Measurements from ENCODE around the gene MYO1D. TPM values are rescaled to one million over a fixed set of nuclear protein-coding genes. Genes with fewer than 3 reads are reported as not detected.

The MYO1D gene
- total and polyA plus RNA-seq, 4 donors = 4.5 to 22.9 (median 13.3) TPM

DNA sequence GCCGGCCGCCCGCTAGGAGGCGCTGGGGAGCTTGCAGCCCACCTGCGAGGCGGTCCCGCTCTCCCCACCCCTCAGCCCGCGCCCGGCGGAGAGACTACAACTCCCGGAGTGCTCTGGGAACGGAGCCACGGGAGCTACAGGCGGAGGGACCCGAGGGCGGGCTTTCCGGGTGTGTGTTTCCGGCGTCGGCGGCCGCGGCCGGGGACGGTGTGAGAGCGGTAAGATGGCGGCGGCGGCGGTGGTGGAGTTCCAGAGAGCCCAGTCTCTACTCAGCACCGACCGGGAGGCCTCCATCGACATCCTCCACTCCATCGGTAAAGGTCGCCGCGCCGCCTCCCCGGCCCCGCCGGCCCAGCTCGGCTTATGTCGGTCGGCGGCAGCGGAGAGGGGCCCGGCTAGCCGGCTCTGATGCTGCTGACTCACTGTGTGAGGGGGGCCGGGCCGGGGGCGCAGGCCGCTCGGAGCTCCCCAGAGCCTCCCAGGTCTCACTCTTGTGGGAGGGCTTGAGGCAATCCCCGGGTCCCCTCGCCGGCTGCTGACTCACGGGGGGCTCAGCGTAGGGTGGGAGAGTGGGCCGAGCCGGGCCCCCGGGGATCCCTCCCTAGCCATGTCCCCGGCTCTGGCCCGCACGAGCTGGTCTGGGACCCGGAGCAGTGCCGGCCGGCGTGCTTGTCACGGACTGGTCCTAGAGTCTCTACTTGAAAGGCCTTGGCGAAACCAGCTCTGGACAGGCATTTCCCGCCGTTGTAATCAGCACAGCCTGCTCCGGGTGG is 432.4 kb downstream of the MYO1D start, which contains the start of gene PSMD11:
TSS of gene PSMD11 (plus strand) at position 210 of the 773 bp plus-strand sequence. CDS start at position 224, 14 bp downstream.
- DNase-seq (ENCODE audit: low spot score) = peak; percentile 96
- TF ChIP-seq RAD21 (IDR thresholded peaks at IDR 0.05) (peak; percentile 50 to 66), TAF1 (conservative IDR thresholded peaks at IDR 0.05) (peak; percentile 40), GABPA (IDR thresholded peaks at IDR 0.05 in 1 of 2, conservative IDR thresholded peaks at IDR 0.05 in 1 of 2) (peak; percentile 82 to 93), RXRA (IDR thresholded peaks at IDR 0.05) (peak in 1 of 2 donors; percentile 14), JUND (IDR thresholded peaks at IDR 0.05) (no peak), YY1 (IDR thresholded peaks at IDR 0.05) (peak; percentile 97), SP1 (IDR thresholded peaks at IDR 0.05) (peak; percentile 51), NR2F2 (IDR thresholded peaks at IDR 0.05) (no peak)
- TF ChIP-seq, protein P1, sequence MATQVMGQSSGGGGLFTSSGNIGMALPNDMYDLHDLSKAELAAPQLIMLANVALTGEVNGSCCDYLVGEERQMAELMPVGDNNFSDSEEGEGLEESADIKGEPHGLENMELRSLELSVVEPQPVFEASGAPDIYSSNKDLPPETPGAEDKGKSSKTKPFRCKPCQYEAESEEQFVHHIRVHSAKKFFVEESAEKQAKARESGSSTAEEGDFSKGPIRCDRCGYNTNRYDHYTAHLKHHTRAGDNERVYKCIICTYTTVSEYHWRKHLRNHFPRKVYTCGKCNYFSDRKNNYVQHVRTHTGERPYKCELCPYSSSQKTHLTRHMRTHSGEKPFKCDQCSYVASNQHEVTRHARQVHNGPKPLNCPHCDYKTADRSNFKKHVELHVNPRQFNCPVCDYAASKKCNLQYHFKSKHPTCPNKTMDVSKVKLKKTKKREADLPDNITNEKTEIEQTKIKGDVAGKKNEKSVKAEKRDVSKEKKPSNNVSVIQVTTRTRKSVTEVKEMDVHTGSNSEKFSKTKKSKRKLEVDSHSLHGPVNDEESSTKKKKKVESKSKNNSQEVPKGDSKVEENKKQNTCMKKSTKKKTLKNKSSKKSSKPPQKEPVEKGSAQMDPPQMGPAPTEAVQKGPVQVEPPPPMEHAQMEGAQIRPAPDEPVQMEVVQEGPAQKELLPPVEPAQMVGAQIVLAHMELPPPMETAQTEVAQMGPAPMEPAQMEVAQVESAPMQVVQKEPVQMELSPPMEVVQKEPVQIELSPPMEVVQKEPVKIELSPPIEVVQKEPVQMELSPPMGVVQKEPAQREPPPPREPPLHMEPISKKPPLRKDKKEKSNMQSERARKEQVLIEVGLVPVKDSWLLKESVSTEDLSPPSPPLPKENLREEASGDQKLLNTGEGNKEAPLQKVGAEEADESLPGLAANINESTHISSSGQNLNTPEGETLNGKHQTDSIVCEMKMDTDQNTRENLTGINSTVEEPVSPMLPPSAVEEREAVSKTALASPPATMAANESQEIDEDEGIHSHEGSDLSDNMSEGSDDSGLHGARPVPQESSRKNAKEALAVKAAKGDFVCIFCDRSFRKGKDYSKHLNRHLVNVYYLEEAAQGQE (IDR thresholded peaks at IDR 0.05) = peak; percentile 71
- TF ChIP-seq, protein P2, sequence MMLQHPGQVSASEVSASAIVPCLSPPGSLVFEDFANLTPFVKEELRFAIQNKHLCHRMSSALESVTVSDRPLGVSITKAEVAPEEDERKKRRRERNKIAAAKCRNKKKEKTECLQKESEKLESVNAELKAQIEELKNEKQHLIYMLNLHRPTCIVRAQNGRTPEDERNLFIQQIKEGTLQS (IDR thresholded peaks at IDR 0.05) = no peak
- TF ChIP-seq, protein P3, sequence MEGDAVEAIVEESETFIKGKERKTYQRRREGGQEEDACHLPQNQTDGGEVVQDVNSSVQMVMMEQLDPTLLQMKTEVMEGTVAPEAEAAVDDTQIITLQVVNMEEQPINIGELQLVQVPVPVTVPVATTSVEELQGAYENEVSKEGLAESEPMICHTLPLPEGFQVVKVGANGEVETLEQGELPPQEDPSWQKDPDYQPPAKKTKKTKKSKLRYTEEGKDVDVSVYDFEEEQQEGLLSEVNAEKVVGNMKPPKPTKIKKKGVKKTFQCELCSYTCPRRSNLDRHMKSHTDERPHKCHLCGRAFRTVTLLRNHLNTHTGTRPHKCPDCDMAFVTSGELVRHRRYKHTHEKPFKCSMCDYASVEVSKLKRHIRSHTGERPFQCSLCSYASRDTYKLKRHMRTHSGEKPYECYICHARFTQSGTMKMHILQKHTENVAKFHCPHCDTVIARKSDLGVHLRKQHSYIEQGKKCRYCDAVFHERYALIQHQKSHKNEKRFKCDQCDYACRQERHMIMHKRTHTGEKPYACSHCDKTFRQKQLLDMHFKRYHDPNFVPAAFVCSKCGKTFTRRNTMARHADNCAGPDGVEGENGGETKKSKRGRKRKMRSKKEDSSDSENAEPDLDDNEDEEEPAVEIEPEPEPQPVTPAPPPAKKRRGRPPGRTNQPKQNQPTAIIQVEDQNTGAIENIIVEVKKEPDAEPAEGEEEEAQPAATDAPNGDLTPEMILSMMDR (IDR thresholded peaks at IDR 0.05; ENCODE audit: low read depth, low read length, missing input control) = peak; percentile 77
- TF ChIP-seq, protein P4, sequence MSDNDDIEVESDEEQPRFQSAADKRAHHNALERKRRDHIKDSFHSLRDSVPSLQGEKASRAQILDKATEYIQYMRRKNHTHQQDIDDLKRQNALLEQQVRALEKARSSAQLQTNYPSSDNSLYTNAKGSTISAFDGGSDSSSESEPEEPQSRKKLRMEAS (IDR thresholded peaks at IDR 0.05) = no peak
- Histone ChIP-seq H3K9me3 (ENCODE audit: control insufficient read depth in 4 of 4, low read length in 3 of 4) (no peaks in the 10 kb centered on the region), H3K9ac (ENCODE audit: low read depth in 1 of 2, low read length in 2 of 2) (peak within 1 kb of the TSS; percentile 73 to 88), H3K27ac (ENCODE audit: low read depth in 1 of 2, low read length in 2 of 2) (peak within 1 kb of the TSS; percentile 81 to 92), H3K27me3 (ENCODE audit: control insufficient read depth in 4 of 4, insufficient read depth in 4 of 4, low read length in 3 of 4) (no peaks in the 10 kb centered on the region), H3K36me3 (ENCODE audit: control insufficient read depth in 4 of 4, insufficient read depth in 3 of 4, low read depth in 1 of 4, low read length in 3 of 4) (peaks cover 3 to 18% (median 10%) of the 10 kb centered on the region in 4 donors), H3K4me1 (ENCODE audit: control insufficient read depth in 4 of 4, insufficient read depth in 4 of 4, low read length in 3 of 4) (peaks cover 1 to 14% (median 10%) of the 10 kb centered on the region in 4 donors), H3K4me3 (ENCODE audit: low read depth in 1 of 3, low read length in 3 of 3) (peak within 1 kb of the TSS; percentile 91 to 98 (median 97))
- under 1% methylated on average over 74 of the region's 74 CpGs for WGBS

DNA sequence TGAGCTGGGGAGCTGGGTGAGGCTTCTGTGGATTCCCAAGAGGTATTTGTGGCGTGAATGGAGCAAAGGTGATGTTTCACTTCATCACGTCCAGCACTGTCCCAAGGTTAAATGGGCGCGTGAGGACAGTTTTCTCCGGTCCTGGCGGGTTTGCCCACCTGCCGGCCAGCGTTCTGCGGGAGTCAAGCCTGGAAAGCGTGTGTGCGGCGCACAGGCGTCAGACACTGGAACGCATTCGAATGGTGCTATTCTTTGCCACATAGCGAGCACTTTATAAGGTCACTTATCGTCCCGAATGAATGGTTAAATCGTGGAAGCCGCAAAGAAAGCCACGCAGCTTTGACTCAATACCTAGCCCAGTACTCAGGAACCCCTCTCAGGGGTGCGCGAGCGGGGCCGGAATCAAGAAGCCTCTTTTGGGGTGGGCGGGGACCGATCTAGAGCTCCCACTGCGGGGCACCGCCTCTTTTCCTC is 433.1 kb downstream of the MYO1D start:
- peak overlapping the region; percentile 49 to 97 (median 91) for H3K4me3 ChIP-seq (ENCODE audit: low read depth in 1 of 3, low read length in 3 of 3)
- H3K4me1 ChIP-seq (ENCODE audit: control insufficient read depth in 4 of 4, insufficient read depth in 4 of 4, low read length in 3 of 4) = peaks cover 1 to 14% (median 10%) of the 10 kb centered on the region in 4 donors
- 7% methylated on average over 29 of the region's 29 CpGs for WGBS
- H3K9me3 ChIP-seq (ENCODE audit: control insufficient read depth in 4 of 4, low read length in 3 of 4) = no peaks in the 10 kb centered on the region
- H3K27me3 ChIP-seq (ENCODE audit: control insufficient read depth in 4 of 4, insufficient read depth in 4 of 4, low read length in 3 of 4) = no peaks in the 10 kb centered on the region
- H3K9ac ChIP-seq (ENCODE audit: low read depth in 1 of 2, low read length in 2 of 2) = peak overlapping the region; percentile 42 to 46
- TF ChIP-seq, protein P1 (IDR thresholded peaks at IDR 0.05) = no peak
- TF ChIP-seq HNF4A (conservative IDR thresholded peaks at IDR 0.05) (no peak), JUND (IDR thresholded peaks at IDR 0.05) (no peak), FOXA1 (IDR thresholded peaks at IDR 0.05) (no peak), RAD21 (IDR thresholded peaks at IDR 0.05) (no peak), GABPA (IDR thresholded peaks at IDR 0.05 in 1 of 2, conservative IDR thresholded peaks at IDR 0.05 in 1 of 2) (no peak), TAF1 (conservative IDR thresholded peaks at IDR 0.05) (no peak), EGR1 (IDR thresholded peaks at IDR 0.05; ENCODE audit: low read depth in 2 of 2) (no peak), FOXA2 (IDR thresholded peaks at IDR 0.05) (no peak)
- TF ChIP-seq, protein P2 (IDR thresholded peaks at IDR 0.05) = no peak
- TF ChIP-seq, protein P5, sequence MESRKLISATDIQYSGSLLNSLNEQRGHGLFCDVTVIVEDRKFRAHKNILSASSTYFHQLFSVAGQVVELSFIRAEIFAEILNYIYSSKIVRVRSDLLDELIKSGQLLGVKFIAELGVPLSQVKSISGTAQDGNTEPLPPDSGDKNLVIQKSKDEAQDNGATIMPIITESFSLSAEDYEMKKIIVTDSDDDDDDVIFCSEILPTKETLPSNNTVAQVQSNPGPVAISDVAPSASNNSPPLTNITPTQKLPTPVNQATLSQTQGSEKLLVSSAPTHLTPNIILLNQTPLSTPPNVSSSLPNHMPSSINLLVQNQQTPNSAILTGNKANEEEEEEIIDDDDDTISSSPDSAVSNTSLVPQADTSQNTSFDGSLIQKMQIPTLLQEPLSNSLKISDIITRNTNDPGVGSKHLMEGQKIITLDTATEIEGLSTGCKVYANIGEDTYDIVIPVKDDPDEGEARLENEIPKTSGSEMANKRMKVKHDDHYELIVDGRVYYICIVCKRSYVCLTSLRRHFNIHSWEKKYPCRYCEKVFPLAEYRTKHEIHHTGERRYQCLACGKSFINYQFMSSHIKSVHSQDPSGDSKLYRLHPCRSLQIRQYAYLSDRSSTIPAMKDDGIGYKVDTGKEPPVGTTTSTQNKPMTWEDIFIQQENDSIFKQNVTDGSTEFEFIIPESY (IDR thresholded peaks at IDR 0.05) = no peak
- no peak overlapping the region for H3K27ac ChIP-seq (ENCODE audit: low read depth in 1 of 2, low read length in 2 of 2)
- H3K36me3 ChIP-seq (ENCODE audit: control insufficient read depth in 4 of 4, insufficient read depth in 3 of 4, low read depth in 1 of 4, low read length in 3 of 4) = peaks cover 0 to 12% (median 4%) of the 10 kb centered on the region in 4 donors
- DNase-seq (ENCODE audit: low spot score) = no peak

All from liver (tissue), 9 donors.